ENCODE data around the gene TRIM44.

DNA sequence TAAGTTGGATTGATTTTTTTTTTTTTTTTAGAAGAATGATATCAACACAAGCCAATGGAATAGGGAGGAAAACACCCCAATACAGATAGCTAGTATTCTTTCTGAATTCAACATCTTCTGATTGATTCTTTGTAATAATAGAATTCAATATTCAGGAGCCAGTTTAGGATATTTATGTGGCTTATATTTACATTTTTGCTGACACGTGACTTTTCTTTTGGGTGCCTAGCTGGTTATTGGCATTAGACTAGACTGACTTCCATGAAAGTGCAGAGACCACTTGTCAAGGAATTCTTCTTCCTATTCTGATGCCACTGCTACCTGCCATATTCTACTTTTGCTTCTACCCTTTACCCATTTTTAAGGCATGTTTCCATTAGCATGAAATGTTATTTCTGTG is 16.4 kb downstream of the TRIM44 start:
- TF ChIP-seq, protein P1, sequence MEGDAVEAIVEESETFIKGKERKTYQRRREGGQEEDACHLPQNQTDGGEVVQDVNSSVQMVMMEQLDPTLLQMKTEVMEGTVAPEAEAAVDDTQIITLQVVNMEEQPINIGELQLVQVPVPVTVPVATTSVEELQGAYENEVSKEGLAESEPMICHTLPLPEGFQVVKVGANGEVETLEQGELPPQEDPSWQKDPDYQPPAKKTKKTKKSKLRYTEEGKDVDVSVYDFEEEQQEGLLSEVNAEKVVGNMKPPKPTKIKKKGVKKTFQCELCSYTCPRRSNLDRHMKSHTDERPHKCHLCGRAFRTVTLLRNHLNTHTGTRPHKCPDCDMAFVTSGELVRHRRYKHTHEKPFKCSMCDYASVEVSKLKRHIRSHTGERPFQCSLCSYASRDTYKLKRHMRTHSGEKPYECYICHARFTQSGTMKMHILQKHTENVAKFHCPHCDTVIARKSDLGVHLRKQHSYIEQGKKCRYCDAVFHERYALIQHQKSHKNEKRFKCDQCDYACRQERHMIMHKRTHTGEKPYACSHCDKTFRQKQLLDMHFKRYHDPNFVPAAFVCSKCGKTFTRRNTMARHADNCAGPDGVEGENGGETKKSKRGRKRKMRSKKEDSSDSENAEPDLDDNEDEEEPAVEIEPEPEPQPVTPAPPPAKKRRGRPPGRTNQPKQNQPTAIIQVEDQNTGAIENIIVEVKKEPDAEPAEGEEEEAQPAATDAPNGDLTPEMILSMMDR (IDR thresholded peaks at IDR 0.05 in 2 of 3, conservative IDR thresholded peaks at IDR 0.05 in 1 of 3; ENCODE audit: control insufficient read depth in 2 of 3, extremely low read depth in 1 of 3, insufficient read depth in 1 of 3, low read depth in 3 of 3, low read length in 3 of 3) = no peak
- TF ChIP-seq EP300 (IDR thresholded peaks at IDR 0.05; ENCODE audit: borderline replicate concordance in 1 of 2, control insufficient read depth in 1 of 2, low read depth in 2 of 2, low read length in 2 of 2) (no peak), SIN3A (IDR thresholded peaks at IDR 0.05; ENCODE audit: low read depth, low read length) (no peak), HDAC2 (IDR thresholded peaks at IDR 0.05) (no peak), FOXK2 (IDR thresholded peaks at IDR 0.05) (no peak), FOS (IDR thresholded peaks at IDR 0.05; ENCODE audit: borderline replicate concordance, extremely low read depth, insufficient read length) (no peak), RFX5 (IDR thresholded peaks at IDR 0.05; ENCODE audit: low read depth, low read length) (no peak), NFYA (IDR thresholded peaks at IDR 0.05; ENCODE audit: borderline replicate concordance, low read depth, low read length) (no peak)
- TF ChIP-seq, protein P2, sequence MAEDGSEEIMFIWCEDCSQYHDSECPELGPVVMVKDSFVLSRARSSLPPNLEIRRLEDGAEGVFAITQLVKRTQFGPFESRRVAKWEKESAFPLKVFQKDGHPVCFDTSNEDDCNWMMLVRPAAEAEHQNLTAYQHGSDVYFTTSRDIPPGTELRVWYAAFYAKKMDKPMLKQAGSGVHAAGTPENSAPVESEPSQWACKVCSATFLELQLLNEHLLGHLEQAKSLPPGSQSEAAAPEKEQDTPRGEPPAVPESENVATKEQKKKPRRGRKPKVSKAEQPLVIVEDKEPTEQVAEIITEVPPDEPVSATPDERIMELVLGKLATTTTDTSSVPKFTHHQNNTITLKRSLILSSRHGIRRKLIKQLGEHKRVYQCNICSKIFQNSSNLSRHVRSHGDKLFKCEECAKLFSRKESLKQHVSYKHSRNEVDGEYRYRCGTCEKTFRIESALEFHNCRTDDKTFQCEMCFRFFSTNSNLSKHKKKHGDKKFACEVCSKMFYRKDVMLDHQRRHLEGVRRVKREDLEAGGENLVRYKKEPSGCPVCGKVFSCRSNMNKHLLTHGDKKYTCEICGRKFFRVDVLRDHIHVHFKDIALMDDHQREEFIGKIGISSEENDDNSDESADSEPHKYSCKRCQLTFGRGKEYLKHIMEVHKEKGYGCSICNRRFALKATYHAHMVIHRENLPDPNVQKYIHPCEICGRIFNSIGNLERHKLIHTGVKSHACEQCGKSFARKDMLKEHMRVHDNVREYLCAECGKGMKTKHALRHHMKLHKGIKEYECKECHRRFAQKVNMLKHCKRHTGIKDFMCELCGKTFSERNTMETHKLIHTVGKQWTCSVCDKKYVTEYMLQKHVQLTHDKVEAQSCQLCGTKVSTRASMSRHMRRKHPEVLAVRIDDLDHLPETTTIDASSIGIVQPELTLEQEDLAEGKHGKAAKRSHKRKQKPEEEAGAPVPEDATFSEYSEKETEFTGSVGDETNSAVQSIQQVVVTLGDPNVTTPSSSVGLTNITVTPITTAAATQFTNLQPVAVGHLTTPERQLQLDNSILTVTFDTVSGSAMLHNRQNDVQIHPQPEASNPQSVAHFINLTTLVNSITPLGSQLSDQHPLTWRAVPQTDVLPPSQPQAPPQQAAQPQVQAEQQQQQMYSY (CRISPR knock-in tag; IDR thresholded peaks at IDR 0.05) = no peak
- TF ChIP-seq, protein P3, sequence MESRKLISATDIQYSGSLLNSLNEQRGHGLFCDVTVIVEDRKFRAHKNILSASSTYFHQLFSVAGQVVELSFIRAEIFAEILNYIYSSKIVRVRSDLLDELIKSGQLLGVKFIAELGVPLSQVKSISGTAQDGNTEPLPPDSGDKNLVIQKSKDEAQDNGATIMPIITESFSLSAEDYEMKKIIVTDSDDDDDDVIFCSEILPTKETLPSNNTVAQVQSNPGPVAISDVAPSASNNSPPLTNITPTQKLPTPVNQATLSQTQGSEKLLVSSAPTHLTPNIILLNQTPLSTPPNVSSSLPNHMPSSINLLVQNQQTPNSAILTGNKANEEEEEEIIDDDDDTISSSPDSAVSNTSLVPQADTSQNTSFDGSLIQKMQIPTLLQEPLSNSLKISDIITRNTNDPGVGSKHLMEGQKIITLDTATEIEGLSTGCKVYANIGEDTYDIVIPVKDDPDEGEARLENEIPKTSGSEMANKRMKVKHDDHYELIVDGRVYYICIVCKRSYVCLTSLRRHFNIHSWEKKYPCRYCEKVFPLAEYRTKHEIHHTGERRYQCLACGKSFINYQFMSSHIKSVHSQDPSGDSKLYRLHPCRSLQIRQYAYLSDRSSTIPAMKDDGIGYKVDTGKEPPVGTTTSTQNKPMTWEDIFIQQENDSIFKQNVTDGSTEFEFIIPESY (IDR thresholded peaks at IDR 0.05) = no peak
